Breast epithelium (tissue), 4 donors: Measurements from ENCODE around the gene LCN2. TPM values are rescaled to one million over a fixed set of nuclear protein-coding genes. Genes with fewer than 3 reads are reported as not detected.

Source experiments
- DNase-seq, 2 donors: peaks; one replicate each; pipeline ENCODE4 v3.0.0-alpha.2; 2019; ENCODE audit warnings: low spot score in 2 of 2
- H3K27ac ChIP-seq, 2 donors: fragments of 200-600 bp; sonication (generic) in 1 of 2; one replicate each; pipeline ENCODE4 v1.5.1; 2016 to 2019; ENCODE audit warnings: mild to moderate bottlenecking in 1 of 2
- H3K27me3 ChIP-seq, 2 donors: fragments of 200-600 bp; sonication (generic) in 1 of 2; one replicate each; pipeline versions ENCODE4 v1.5.1 to v1.6.0; 2017 to 2019; ENCODE audit warnings: control low read depth in 1 of 2, mild to moderate bottlenecking in 1 of 2
- H3K36me3 ChIP-seq: fragments of 200-600 bp; one replicate; pipeline ENCODE4 v1.5.1; 2019
- H3K4me1 ChIP-seq, 2 donors: fragments of 200-600 bp; sonication (generic); one replicate each; pipeline ENCODE4 v1.5.1; 2016 to 2019; ENCODE audit warnings: control low read depth in 1 of 2
- H3K4me3 ChIP-seq, 3 donors: fragments of 200-600 bp; sonication (generic); 1 replicate in 2 of 3; 2 replicates in 1 of 3; pipeline ENCODE4 v1.5.1; 2016 to 2019; ENCODE audit warnings: mild to moderate bottlenecking in 3 of 3, moderate library complexity in 2 of 3
- H3K9me3 ChIP-seq, 2 donors: fragments of 200-600 bp; sonication (generic) in 1 of 2; one replicate each; pipeline ENCODE4 v1.5.1; 2016 to 2019; ENCODE audit warnings: control low read depth in 1 of 2
- POLR2A ChIP-seq: fragments of 450-650 bp; IDR thresholded peaks from one replicate; pipeline ENCODE4 v1.6.1; 2016; ENCODE audit warnings: antibody characterized with exemption, mild to moderate bottlenecking, moderate library complexity
- POLR2AphosphoS5 ChIP-seq, 3 donors: sonication (generic); formaldehyde crosslinking; IDR thresholded peaks; one replicate each; pipeline ENCODE4 v1.6.1; 2017; ENCODE audit warnings: antibody characterized with exemption in 3 of 3
- intact Hi-C: fragments of 100-400 bp; cut with DNase I; formaldehyde crosslinking; loops from one replicate; pipeline ENCODE4 v1.15.1; 2023; ENCODE audit warnings: low total_unique reads
- total RNA-seq, 3 donors: library from RNA; depleted of rRNA; stranded (reverse); fragments of >200 nt; gene quantifications; one replicate each; pipeline ENCODE4 v1.1.0, GENCODE V29; 2016
- TF ChIP-seq, protein P1 (sequence below), 3 donors: fragments of 450-650 bp; IDR thresholded peaks; one replicate each; pipeline ENCODE4 v1.5.1; 2016 to 2017; ENCODE audit warnings: antibody characterized with exemption in 3 of 3, mild to moderate bottlenecking in 3 of 3, moderate library complexity in 3 of 3

Gene LCN2
- total RNA-seq, 3 donors from 2014 or later: 38.5 to 42.3 TPM; not detected in 1

DNA sequence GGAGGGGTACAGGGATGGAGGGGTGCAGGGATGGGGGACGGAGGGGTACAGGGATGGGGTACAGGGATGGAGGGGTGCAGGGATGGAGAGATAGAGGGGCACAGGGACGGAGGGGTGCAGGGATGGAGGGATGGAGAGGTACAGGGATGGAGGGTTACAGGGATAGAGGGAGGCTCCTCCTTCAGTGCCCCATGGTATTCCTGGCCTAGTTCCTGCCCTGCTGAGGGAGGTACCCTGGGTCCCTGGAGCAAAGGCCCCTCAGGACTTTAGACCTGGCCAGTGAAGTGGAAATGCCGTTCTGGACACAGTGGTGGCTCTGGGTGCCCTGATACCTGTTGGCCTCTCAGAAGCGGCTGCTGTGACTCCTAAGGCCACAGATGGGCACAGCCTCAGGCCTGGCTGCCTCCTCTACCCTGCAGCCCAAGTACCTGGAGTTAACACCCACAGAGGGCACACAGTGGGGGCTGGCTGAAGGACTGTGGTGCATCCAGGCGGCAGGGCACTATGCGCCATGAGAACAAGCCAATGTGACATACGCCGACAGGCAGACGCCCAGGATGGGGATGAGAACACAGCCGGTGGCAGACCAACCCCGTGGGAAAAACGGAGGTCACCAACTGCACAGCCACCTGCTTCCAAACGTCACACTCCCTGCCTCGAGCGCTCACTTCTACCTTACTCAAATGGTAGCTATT, 30.1 kb upstream of the LCN2 start:
- TF ChIP-seq, protein P1, sequence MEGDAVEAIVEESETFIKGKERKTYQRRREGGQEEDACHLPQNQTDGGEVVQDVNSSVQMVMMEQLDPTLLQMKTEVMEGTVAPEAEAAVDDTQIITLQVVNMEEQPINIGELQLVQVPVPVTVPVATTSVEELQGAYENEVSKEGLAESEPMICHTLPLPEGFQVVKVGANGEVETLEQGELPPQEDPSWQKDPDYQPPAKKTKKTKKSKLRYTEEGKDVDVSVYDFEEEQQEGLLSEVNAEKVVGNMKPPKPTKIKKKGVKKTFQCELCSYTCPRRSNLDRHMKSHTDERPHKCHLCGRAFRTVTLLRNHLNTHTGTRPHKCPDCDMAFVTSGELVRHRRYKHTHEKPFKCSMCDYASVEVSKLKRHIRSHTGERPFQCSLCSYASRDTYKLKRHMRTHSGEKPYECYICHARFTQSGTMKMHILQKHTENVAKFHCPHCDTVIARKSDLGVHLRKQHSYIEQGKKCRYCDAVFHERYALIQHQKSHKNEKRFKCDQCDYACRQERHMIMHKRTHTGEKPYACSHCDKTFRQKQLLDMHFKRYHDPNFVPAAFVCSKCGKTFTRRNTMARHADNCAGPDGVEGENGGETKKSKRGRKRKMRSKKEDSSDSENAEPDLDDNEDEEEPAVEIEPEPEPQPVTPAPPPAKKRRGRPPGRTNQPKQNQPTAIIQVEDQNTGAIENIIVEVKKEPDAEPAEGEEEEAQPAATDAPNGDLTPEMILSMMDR (IDR thresholded peaks at IDR 0.05): no peak
- TF ChIP-seq POLR2A (no peak), POLR2AphosphoS5 (IDR thresholded peaks at IDR 0.05) (no peak)
- Histone ChIP-seq H3K27me3 (no peaks in the 10 kb centered on the region), H3K4me1 (no peaks in the 10 kb centered on the region), H3K27ac (no peak overlapping the region), H3K36me3 (peaks cover 6% of the 10 kb centered on the region), H3K9me3 (no peaks in the 10 kb centered on the region), H3K4me3 (no peak overlapping the region)
- intact Hi-C loops: no loop called here
- no peak for DNase-seq

DNA sequence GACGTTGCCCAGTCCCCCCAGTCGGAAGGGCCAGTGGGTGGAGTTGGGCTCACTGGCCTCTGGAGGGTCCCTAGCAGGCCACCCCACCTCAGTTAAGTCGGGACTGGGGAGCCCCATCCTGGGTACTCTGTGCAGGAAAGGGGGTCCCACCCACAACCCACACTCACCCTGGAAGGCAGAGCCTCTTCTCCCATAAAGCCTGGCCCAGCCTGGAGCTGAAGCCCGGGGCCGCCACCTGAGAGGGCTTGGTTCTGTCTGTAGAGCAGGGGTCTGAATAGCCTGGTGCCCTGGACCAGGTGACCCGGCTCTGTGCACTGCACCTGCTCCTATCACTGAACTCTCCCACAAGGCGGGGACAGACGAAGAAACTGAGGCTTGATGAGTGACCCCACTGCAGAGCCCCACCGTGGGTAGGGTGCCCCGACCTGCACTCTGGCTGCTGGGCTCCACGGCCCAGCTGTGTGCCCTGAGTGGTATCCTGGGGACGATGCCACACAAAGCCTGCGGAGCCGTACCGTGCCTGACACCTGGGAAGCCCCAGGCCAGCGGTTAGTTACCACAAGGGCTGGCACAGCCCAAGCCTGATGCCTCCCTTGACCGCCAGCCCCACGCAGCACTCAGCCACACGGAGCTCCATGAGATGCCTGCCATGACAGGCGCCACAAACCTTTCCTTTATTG, 29.1 kb upstream of the LCN2 start:
- no peak for TF ChIP-seq POLR2A
- no peak for TF ChIP-seq POLR2AphosphoS5 (IDR thresholded peaks at IDR 0.05)
- TF ChIP-seq, protein P1 (IDR thresholded peaks at IDR 0.05): no peak
- Histone ChIP-seq H3K36me3 (peaks cover 6% of the 10 kb centered on the region), H3K4me1 (peaks cover 2 to 7% of the 10 kb centered on the region in 2 donors), H3K27ac (no peak overlapping the region), H3K27me3 (no peaks in the 10 kb centered on the region), H3K4me3 (no peak overlapping the region), H3K9me3 (no peaks in the 10 kb centered on the region)
- intact Hi-C loops: no loop called here
- DNase-seq: no peak

DNA sequence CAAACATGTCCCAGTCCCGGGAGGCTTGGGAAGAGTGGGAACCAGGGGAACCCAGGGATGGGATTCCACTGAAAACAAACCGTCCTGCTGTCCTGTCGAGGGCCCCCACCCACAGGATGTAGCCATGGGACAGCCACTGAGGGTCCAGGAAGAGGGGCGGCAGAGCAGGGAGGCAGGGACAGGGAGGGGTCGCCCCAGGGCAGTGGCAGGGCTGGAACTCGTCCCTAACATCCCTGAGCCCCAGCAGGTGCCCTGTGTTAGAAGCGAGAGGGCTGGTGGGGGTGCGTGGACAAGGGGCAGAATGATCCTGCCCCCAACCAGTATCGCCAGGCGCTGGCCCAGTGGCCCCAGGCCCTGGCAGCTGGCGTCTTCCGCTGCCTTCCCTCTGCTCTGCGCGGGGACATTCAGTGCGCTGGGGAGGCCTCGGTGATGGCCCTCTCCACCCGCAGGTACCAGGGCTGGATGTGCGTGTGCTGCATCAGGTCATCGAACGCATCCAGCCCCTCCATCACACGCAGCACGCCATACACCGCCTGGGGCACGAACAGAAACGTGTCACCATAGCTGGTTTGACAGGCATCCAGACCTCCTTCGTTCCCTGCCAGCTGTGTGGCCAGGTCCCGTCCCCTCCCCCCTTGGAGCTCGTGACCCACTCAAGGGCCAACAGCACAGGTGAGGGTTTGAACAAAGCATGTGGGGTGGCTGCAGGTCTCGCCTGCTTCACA, 28.4 kb upstream of the LCN2 start:
- Histone ChIP-seq H3K36me3 (peaks cover 6% of the 10 kb centered on the region), H3K9me3 (no peaks in the 10 kb centered on the region), H3K27me3 (no peaks in the 10 kb centered on the region), H3K4me3 (no peak overlapping the region), H3K4me1 (peaks cover 4 to 13% of the 10 kb centered on the region in 2 donors), H3K27ac (no peak overlapping the region)
- TF ChIP-seq POLR2AphosphoS5 (IDR thresholded peaks at IDR 0.05) (no peak), POLR2A (no peak)
- TF ChIP-seq, protein P1 (IDR thresholded peaks at IDR 0.05): no peak
- intact Hi-C loops: no loop called here
- DNase-seq: no peak

DNA sequence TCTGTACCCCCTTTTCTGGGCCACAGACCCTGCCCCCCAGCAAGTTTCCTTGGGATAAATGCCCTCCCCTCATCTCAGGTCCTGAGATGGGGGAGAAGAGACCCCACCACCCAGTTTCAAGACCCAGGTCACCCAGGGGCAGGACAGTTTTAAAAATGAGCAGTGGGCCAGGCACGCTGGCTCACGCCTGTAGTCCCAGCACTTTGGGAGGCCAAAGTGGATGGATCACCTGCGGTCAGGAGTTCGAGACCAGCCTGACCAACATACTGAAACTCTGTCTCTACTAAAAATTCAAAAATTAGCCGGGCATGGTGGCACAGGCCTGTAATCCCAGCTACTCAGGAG, 27.8 kb upstream of the LCN2 start:
- Histone ChIP-seq H3K36me3 (peaks cover 6% of the 10 kb centered on the region), H3K9me3 (no peaks in the 10 kb centered on the region), H3K4me1 (peaks cover 4 to 16% of the 10 kb centered on the region in 2 donors), H3K27me3 (no peaks in the 10 kb centered on the region), H3K27ac (no peak overlapping the region), H3K4me3 (no peak overlapping the region)
- intact Hi-C loops: no loop called here
- no peak for TF ChIP-seq POLR2A
- TF ChIP-seq POLR2AphosphoS5 (IDR thresholded peaks at IDR 0.05): no peak
- TF ChIP-seq, protein P1 (IDR thresholded peaks at IDR 0.05): no peak
- DNase-seq: no peak
